NB4 (cell line): ENCODE data around the gene LMNA.
"Not testable (repeated sequence)": the region's sequence is repeated elsewhere in the genome, so short reads cannot be mapped to it uniquely, and the experiment has no call there.

Experiments
- DNase-seq: peaks from one replicate; pipeline ENCODE4 v3.0.0; 2010; ENCODE audit warnings: low read depth
- H3K4me3 ChIP-seq: one replicate; pipeline ENCODE4 v1.5.1; 2011; ENCODE audit warnings: mild to moderate bottlenecking, low read depth, low read length, moderate library complexity
- CTCF ChIP-seq: IDR thresholded peaks from one replicate; pipeline ENCODE4 v1.5.1; 2012; ENCODE audit warnings: low read depth, low read length
- MYC ChIP-seq: IDR thresholded peaks from 2 replicates; pipeline ENCODE4 v1.6.1; 2011; ENCODE audit warnings: low read depth, low read length
- POLR2A ChIP-seq: IDR thresholded peaks from 2 replicates; pipeline ENCODE4 v1.6.1; 2011; ENCODE audit warnings: mild to moderate bottlenecking; ENCODE audit not compliant: insufficient read length; ENCODE audit errors: extremely low read depth
- TF ChIP-seq, protein P1 (sequence below): IDR thresholded peaks from 2 replicates; pipeline ENCODE4 v1.6.1; 2011; ENCODE audit warnings: low read depth, low read length

The LMNA gene

GRCh38 chr1:156112276-156113137 lies 2.0 kb upstream of the LMNA start:
- DNase-seq = no peak
- no peak for TF ChIP-seq MYC
- TF ChIP-seq POLR2A = no peak
- TF ChIP-seq, protein P1, sequence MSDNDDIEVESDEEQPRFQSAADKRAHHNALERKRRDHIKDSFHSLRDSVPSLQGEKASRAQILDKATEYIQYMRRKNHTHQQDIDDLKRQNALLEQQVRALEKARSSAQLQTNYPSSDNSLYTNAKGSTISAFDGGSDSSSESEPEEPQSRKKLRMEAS = no peak
- no peak for TF ChIP-seq CTCF
- H3K4me3 ChIP-seq = no peak overlapping the region

- DNase-seq = no peak
- H3K4me3 ChIP-seq = no peak overlapping the region
- TF ChIP-seq CTCF (no peak), POLR2A (no peak), MYC (no peak)
- TF ChIP-seq, protein P1 = no peak
These were observed 1.1 kb upstream of the LMNA start for GRCh38 chr1:156113282-156113950.

GRCh38 chr1:156114919-156115513 lies 505 bp downstream of the LMNA start:
- TF ChIP-seq POLR2A = no peak
- no peak for TF ChIP-seq MYC
- no peak for TF ChIP-seq CTCF
- TF ChIP-seq, protein P1 = no peak
- H3K4me3 ChIP-seq = peak overlapping the region; percentile 93
- peak; percentile 65 for DNase-seq

DNA sequence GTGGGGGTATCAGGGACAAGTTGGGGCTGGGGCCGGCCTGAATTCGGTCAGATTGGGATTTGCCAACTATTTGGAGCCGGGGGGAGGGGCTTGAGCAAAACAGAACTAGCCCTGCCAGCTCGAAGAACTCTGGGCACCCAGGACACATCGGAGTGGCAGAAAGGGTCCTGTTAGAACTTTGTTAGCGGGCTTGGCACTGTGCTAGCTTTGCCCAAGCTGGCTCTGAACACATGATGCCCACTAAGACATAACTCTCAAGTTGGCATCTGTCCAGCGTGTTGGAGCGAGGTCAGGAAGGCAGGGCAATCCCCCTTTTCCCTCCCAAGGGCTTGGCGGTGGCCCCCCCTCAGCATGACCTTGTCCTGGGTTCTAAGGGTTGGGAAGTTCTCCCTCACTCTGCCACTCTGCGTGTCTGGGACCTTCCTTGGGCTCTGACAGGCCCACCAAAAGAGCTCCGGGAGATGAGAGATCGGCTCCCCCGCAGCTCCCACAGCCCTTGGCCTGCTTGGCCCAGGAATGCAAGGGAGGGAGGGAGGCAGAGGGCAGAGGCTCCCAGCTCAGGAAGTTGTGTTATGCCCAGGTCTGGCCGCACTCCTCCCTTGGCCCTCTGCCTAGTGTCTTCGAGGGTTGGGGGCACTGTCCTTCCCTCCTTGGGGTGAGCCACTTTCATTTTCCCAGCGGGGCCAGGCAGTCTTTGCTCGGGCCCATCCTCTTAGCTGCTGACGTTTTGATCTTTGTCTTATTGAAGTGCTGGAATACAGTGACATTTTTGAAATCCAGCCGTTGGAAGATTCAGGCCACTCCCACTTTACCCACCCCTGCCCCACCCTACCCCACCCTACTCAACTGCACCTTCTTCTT lies 1.2 kb downstream of the LMNA start:
- TF ChIP-seq CTCF (no peak), POLR2A (no peak)
- DNase-seq = peak; percentile 56
- peak overlapping the region; percentile 93 for H3K4me3 ChIP-seq

- peak overlapping the region; percentile 93 for H3K4me3 ChIP-seq
- DNase-seq = not testable (repeated sequence)
These were observed 2.2 kb downstream of the LMNA start for GRCh38 chr1:156116731-156117130.
